ENCODE results near the gene CARS2. TPM values are rescaled to one million over a fixed set of nuclear protein-coding genes. Genes with fewer than 3 reads are reported as not detected.

Gene CARS2
- total RNA-seq, 1 experiment from 2014 or later: 41.9 TPM

DNA sequence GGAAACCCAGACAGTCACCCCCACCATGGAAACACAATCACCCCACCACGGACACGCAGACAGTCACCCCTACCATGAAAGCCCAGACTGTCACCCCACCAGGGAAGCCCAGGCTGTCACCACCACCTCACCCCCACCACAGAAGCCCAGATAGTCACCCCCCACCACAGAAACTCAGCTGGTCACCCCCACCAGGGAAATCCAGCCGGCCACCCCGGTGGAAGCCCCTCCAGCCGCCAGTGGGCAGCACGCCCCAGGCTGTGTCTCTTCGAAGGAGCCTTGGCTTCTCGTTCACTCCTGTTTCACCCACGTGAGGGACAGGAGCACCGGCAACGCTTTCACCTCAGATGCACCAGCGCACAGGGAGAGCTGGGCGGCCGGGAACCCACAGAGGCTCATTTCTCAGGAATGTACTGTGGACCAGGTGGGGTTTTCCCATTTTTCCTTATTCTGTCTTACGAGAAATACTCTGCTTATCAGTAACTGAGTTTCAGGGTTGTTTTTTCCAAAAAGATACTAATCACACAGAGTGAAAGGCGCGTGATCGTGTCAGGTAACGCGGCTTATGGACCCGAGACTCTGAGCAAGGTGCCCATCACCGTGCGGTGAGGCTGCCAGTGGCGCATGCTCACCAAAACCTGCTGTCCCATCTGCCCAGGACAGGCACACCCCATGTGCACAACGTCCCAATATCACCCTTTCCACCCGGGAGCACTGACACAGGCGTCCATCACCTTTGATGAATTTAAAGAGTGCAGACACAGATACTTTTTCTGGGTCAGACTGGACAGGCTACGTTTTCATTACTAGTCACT lies 28.0 kb downstream of the CARS2 start:
- H4K91ac ChIP-seq (ENCODE audit: insufficient read length, low read depth, low read length): no peak overlapping the region
- no peaks in the 10 kb centered on the region for H3K27me3 Mint-ChIP-seq (ENCODE audit: low read depth)
- H2BK120ac ChIP-seq (ENCODE audit: low read depth, low read length, poor library complexity, severe bottlenecking): no peak overlapping the region
- H3K4me2 ChIP-seq (ENCODE audit: insufficient read depth, insufficient read length, low read length): no peak overlapping the region
- no peak overlapping the region for H2BK20ac ChIP-seq (ENCODE audit: low read depth, low read length, poor library complexity, severe bottlenecking)
- no peak overlapping the region for H3K27ac ChIP-seq (ENCODE audit: insufficient read length, low read depth, low read length)
- H3K4ac ChIP-seq (ENCODE audit: low read depth, low read length): no peak overlapping the region
- H3K14ac ChIP-seq (ENCODE audit: insufficient read depth, low read length): no peak overlapping the region
- no peaks in the 10 kb centered on the region for H3K79me1 ChIP-seq (ENCODE audit: insufficient read depth, low read depth, low read length, poor library complexity, severe bottlenecking)
- no peak for DNase-seq
- no peak for TF ChIP-seq CTCF (conservative IDR thresholded peaks at IDR 0.05)
- no peak overlapping the region for H3K23ac ChIP-seq (ENCODE audit: insufficient read length, low read depth, low read length)
- H3T11ph ChIP-seq (ENCODE audit: low read length): no peak overlapping the region
- no peak overlapping the region for H3K4me3 Mint-ChIP-seq
- H3K27ac Mint-ChIP-seq: no peak overlapping the region; a peak in 1 of 7 replicates
- peaks cover 0 to 3% of the 10 kb centered on the region in 2 experiments; a peak in 1 of 5 replicates for H3K9me3 Mint-ChIP-seq
- peaks cover 47 to 68% (median 61%) of the 10 kb centered on the region in 3 experiments for H3K36me3 Mint-ChIP-seq (ENCODE audit: insufficient read depth in 1 of 3, low read depth in 3 of 3)
- no peaks in the 10 kb centered on the region for H3K27me3 ChIP-seq (ENCODE audit: insufficient read depth, low read length)
- no peak overlapping the region for H2AFZ ChIP-seq (ENCODE audit: low read length)
- no CpG with 5 or more reads among the region's 28 CpGs for WGBS (ENCODE audit: extremely low coverage, insufficient read length, low lambda C conversion rate)
- H3K4me1 Mint-ChIP-seq: no peaks in the 10 kb centered on the region
- H2BK15ac ChIP-seq (ENCODE audit: low read depth, low read length): no peak overlapping the region
- no peaks in the 10 kb centered on the region for H4K20me1 ChIP-seq (ENCODE audit: control insufficient read depth, insufficient read depth, insufficient read length)
- no peak overlapping the region for H2BK5ac ChIP-seq (ENCODE audit: insufficient read length, low read length)
- no peaks in the 10 kb centered on the region for H3K23me2 ChIP-seq (ENCODE audit: insufficient read length, low read depth, low read length, poor library complexity, severe bottlenecking)
- H3K56ac ChIP-seq (ENCODE audit: insufficient read length, low read depth, low read length): no peak overlapping the region
- H3K79me2 ChIP-seq (ENCODE audit: insufficient read depth, low read length): no peaks in the 10 kb centered on the region
- H3K4me1 ChIP-seq (ENCODE audit: insufficient read depth, low read length): no peaks in the 10 kb centered on the region
- no peak overlapping the region for H2BK12ac ChIP-seq (ENCODE audit: insufficient read length, low read depth, low read length)
- no peak overlapping the region for H3K9ac ChIP-seq (ENCODE audit: extremely low read depth, insufficient read length, low read length)
- H4K5ac ChIP-seq (ENCODE audit: insufficient read length, low read depth, low read length): no peak overlapping the region
- no peak overlapping the region for H3K18ac ChIP-seq (ENCODE audit: insufficient read length, low read depth, low read length)
- H4K8ac ChIP-seq (replicated peaks; ENCODE audit: insufficient read length, low read depth, low read length): no peak overlapping the region
- H2AK5ac ChIP-seq (ENCODE audit: insufficient read length, low read length): no peak overlapping the region
- no peaks in the 10 kb centered on the region for H3K9me3 ChIP-seq (ENCODE audit: control insufficient read depth, low read depth, low read length)
